ENCODE data around the gene BANP. TPM values are rescaled to one million over a fixed set of nuclear protein-coding genes. Genes with fewer than 3 reads are reported as not detected.

BANP gene
- total RNA-seq, 4 donors from 2014 or later: 18.9 to 33.6 (median 28.2) TPM

- 94% methylated on average over 5 of the region's 5 CpGs for WGBS
- intact Hi-C loops (cut with DNase I): no loop called here
- Histone ChIP-seq H3K27me3 (no peaks in the 10 kb centered on the region), H3K4me3 (no peak overlapping the region), H3K36me3 (peaks cover 0 to 6% (median under 1%) of the 10 kb centered on the region in 4 donors), H3K27ac (replicated peaks in 1 of 4) (no peak overlapping the region), H3K9me3 (no peaks in the 10 kb centered on the region), H3K4me1 (peaks cover 29 to 35% (median 31%) of the 10 kb centered on the region in 4 donors)
- no peak for DNase-seq (ENCODE audit: extremely low spot score)
- TF ChIP-seq EP300 (IDR thresholded peaks at IDR 0.05) (no peak), POLR2A (IDR thresholded peaks at IDR 0.05; ENCODE audit: low read depth) (no peak), POLR2AphosphoS5 (IDR thresholded peaks at IDR 0.05) (no peak)
- TF ChIP-seq, protein P1, sequence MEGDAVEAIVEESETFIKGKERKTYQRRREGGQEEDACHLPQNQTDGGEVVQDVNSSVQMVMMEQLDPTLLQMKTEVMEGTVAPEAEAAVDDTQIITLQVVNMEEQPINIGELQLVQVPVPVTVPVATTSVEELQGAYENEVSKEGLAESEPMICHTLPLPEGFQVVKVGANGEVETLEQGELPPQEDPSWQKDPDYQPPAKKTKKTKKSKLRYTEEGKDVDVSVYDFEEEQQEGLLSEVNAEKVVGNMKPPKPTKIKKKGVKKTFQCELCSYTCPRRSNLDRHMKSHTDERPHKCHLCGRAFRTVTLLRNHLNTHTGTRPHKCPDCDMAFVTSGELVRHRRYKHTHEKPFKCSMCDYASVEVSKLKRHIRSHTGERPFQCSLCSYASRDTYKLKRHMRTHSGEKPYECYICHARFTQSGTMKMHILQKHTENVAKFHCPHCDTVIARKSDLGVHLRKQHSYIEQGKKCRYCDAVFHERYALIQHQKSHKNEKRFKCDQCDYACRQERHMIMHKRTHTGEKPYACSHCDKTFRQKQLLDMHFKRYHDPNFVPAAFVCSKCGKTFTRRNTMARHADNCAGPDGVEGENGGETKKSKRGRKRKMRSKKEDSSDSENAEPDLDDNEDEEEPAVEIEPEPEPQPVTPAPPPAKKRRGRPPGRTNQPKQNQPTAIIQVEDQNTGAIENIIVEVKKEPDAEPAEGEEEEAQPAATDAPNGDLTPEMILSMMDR (IDR thresholded peaks at IDR 0.05): no peak
Measured at GRCh38 chr16:87948735-87949070, 2.5 kb upstream of the BANP start.

GRCh38 chr16:87949071-87949744, 2.0 kb upstream of the BANP start:
- intact Hi-C loops (cut with DNase I): no loop called here
- no peaks in the 10 kb centered on the region for H3K27me3 ChIP-seq
- WGBS: 88% methylated on average over 16 of the region's 16 CpGs
- peaks cover 0 to 10% (median 2%) of the 10 kb centered on the region in 4 donors for H3K36me3 ChIP-seq
- no peaks in the 10 kb centered on the region for H3K9me3 ChIP-seq
- peaks cover 34 to 38% (median 36%) of the 10 kb centered on the region in 4 donors for H3K4me1 ChIP-seq
- H3K4me3 ChIP-seq: no peak overlapping the region
- no peak for TF ChIP-seq EP300 (IDR thresholded peaks at IDR 0.05)
- TF ChIP-seq POLR2AphosphoS5 (IDR thresholded peaks at IDR 0.05): no peak
- TF ChIP-seq, protein P1 (IDR thresholded peaks at IDR 0.05): no peak
- no peak for TF ChIP-seq POLR2A (IDR thresholded peaks at IDR 0.05; ENCODE audit: low read depth)
- DNase-seq (ENCODE audit: extremely low spot score): no peak
- no peak overlapping the region for H3K27ac ChIP-seq (replicated peaks in 1 of 4)

DNA sequence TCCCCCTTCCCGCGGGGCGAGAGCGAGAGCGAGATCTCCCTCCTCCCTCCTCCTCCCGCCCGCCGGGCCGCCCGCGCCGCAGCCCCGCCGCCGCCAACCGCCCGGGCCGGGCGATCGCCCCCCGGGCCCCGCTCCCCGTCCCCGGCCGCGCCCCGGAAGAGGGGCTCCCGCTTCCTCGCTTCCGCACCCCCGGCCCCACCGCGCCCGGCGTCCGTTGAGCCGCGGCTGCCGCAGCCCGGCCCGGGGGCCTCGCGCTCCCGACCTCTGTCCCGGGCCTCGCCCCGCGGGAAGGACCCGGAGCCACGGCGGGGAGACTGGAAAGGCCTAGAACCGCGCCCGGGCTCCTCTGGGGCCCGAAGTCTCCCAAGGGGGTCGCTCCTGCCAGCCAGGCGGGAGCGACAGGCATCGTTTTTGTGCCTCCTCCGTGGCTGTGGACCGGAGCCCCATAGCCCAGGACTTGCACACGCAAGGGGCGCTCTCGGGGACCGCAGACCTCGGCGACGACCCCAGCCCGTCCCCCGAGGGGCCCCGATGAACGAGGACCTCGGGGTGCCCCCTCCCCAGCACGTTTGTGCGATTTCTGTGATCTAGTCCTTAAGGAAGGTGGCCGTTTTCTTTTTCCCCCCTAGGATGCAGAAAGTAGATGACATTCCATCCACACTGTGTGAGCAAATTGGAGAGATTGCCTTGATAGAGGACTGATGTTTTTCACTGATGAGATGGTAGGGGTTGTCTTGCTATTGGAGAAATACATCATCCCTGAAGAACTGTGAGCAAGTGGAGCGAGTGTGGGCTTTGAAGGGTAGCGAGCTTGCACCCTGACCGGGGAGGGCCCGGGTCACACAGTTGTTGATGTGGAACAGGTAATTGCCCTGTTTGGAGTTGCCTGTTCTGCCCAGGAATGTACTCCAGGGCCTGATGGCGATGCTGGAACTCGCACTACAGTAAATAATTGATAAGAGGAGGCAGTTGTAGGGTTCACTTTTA, 611 bp downstream of the BANP start:
- Histone ChIP-seq H3K27ac (replicated peaks in 1 of 4) (peak overlapping the region; percentile 95 to 99 (median 98)), H3K9me3 (no peaks in the 10 kb centered on the region), H3K36me3 (peaks cover 0 to 17% (median 7%) of the 10 kb centered on the region in 4 donors), H3K27me3 (no peaks in the 10 kb centered on the region), H3K4me3 (peak overlapping the region; percentile 92 to 98 (median 94)), H3K4me1 (peaks cover 51 to 58% (median 54%) of the 10 kb centered on the region in 4 donors)
- no peak for DNase-seq (ENCODE audit: extremely low spot score)
- intact Hi-C loops (cut with DNase I): no loop called here
- WGBS: 19% methylated on average over 7 of the region's 82 CpGs
- TF ChIP-seq POLR2A (IDR thresholded peaks at IDR 0.05; ENCODE audit: low read depth): no peak
- TF ChIP-seq POLR2AphosphoS5 (IDR thresholded peaks at IDR 0.05): no peak
- TF ChIP-seq, protein P1 (IDR thresholded peaks at IDR 0.05): no peak
- peak; percentile 20 for TF ChIP-seq EP300 (IDR thresholded peaks at IDR 0.05)

- TF ChIP-seq POLR2A (IDR thresholded peaks at IDR 0.05; ENCODE audit: low read depth): no peak
- TF ChIP-seq POLR2AphosphoS5 (IDR thresholded peaks at IDR 0.05): no peak
- no peak for TF ChIP-seq EP300 (IDR thresholded peaks at IDR 0.05)
- TF ChIP-seq, protein P1 (IDR thresholded peaks at IDR 0.05): no peak
- H3K27me3 ChIP-seq: no peaks in the 10 kb centered on the region
- H3K4me3 ChIP-seq: peak overlapping the region in 1 of 4 donors; percentile 92
- H3K27ac ChIP-seq (replicated peaks in 1 of 4): peak overlapping the region in 3 of 4 donors; percentile 95 to 99 (median 98)
- intact Hi-C loops (cut with DNase I): no loop called here
- DNase-seq (ENCODE audit: extremely low spot score): no peak
- 92% methylated on average over 16 of the region's 16 CpGs for WGBS
- H3K9me3 ChIP-seq: no peaks in the 10 kb centered on the region
- H3K36me3 ChIP-seq: peaks cover 0 to 25% (median 12%) of the 10 kb centered on the region in 4 donors
- H3K4me1 ChIP-seq: peaks cover 54 to 66% (median 59%) of the 10 kb centered on the region in 4 donors
Measured at GRCh38 chr16:87952751-87953150, 1.5 kb downstream of the BANP start.

Measured in esophagus muscularis mucosa (tissue), 4 donors.